Activated CD8-positive, alpha-beta memory T cell treated with anti-CD3 and anti-CD28 coated beads, Interleukin-2, amount 50 U/mL, for 4 hours (primary cell): ENCODE data around the gene DGKH.
A peak's percentile ranks its signal among the peaks of the same experiment; 100 is the strongest.
"Not testable (repeated sequence)": the region's sequence is repeated elsewhere in the genome, so short reads cannot be mapped to it uniquely, and the experiment has no call there.

Source experiments
- DNase-seq: peaks from one replicate; pipeline ENCODE4 v3.0.0-alpha.2; 2020

The DGKH gene

GRCh38 chr13:42041684-42042035 lies 6.8 kb upstream of the DGKH start:
- DNase-seq, result peak; percentile 14

GRCh38 chr13:42043676-42044075 lies 4.8 kb upstream of the DGKH start:
- no peak for DNase-seq

GRCh38 chr13:42046448-42046847 lies 2.0 kb upstream of the DGKH start:
- no peak for DNase-seq

- DNase-seq, result peak; percentile 28
Observed at GRCh38 chr13:42047561-42048341, 697 bp upstream of the DGKH start.

- peak; percentile 58 for DNase-seq
Observed at GRCh38 chr13:42048684-42049453, 421 bp downstream of the DGKH start.

- no peak for DNase-seq
Observed at GRCh38 chr13:42049454-42049813, 986 bp downstream of the DGKH start.

- DNase-seq, result no peak
Observed at GRCh38 chr13:42054798-42055499, 6.5 kb downstream of the DGKH start.

GRCh38 chr13:42055500-42056085 lies 7.1 kb downstream of the DGKH start:
- DNase-seq, result no peak

- DNase-seq, result no peak
Observed at GRCh38 chr13:42056146-42056545, 7.7 kb downstream of the DGKH start.

- no peak for DNase-seq
Observed at GRCh38 chr13:42056583-42056982, 8.1 kb downstream of the DGKH start.

- no peak for DNase-seq
Observed at GRCh38 chr13:42057918-42058530, 9.6 kb downstream of the DGKH start.

- no peak for DNase-seq
Observed at GRCh38 chr13:42061943-42062342, 13.5 kb downstream of the DGKH start.

GRCh38 chr13:42063105-42063504 lies 14.7 kb downstream of the DGKH start:
- DNase-seq, result no peak

- no peak for DNase-seq
Observed at GRCh38 chr13:42064259-42064658, 15.8 kb downstream of the DGKH start.

GRCh38 chr13:42064966-42065365 lies 16.5 kb downstream of the DGKH start:
- DNase-seq, result no peak

GRCh38 chr13:42065414-42065813 lies 17.0 kb downstream of the DGKH start:
- DNase-seq, result no peak

GRCh38 chr13:42066542-42066941 lies 18.1 kb downstream of the DGKH start:
- DNase-seq, result no peak

GRCh38 chr13:42068886-42069285 lies 20.4 kb downstream of the DGKH start:
- no peak for DNase-seq

- DNase-seq, result not testable (repeated sequence)
Observed at GRCh38 chr13:42070599-42070998, 22.2 kb downstream of the DGKH start.

GRCh38 chr13:42071179-42071578 lies 22.7 kb downstream of the DGKH start:
- not testable (repeated sequence) for DNase-seq

- DNase-seq, result no peak
Observed at GRCh38 chr13:42071672-42072419, 23.4 kb downstream of the DGKH start.

- no peak for DNase-seq
Observed at GRCh38 chr13:42073683-42074082, 25.2 kb downstream of the DGKH start.
